ENCODE results near the gene ILF3. TPM values are rescaled to one million over a fixed set of nuclear protein-coding genes. Genes with fewer than 3 reads are reported as not detected.

Gene ILF3
- total RNA-seq, 6 experiments from 2014 or later: 227 to 298 (median 277) TPM

- Mint-ChIP-seq H3K27ac (no peak overlapping the region), H3K36me3 (ENCODE audit: low read depth) (peaks cover 16% of the 10 kb centered on the region), H3K27me3 (ENCODE audit: insufficient read depth) (no peaks in the 10 kb centered on the region), H3K4me3 (no peak overlapping the region), H3K4me1 (ENCODE audit: low read depth) (peaks cover 7% of the 10 kb centered on the region; the same call in 1 of the 2 replicates), H3K9me3 (no peaks in the 10 kb centered on the region)
- no peak for TF ChIP-seq CTCF (IDR thresholded peaks at IDR 0.05)
- DNase-seq: no peak
These were observed 76.8 kb downstream of the ILF3 start for GRCh38 chr19:10730932-10731331.

- Mint-ChIP-seq H3K4me1 (ENCODE audit: low read depth) (no peaks in the 10 kb centered on the region), H3K27me3 (ENCODE audit: insufficient read depth) (no peaks in the 10 kb centered on the region), H3K36me3 (ENCODE audit: low read depth) (peaks cover 19% of the 10 kb centered on the region), H3K27ac (no peak overlapping the region), H3K9me3 (peaks cover 12% of the 10 kb centered on the region; the same call in 1 of the 2 replicates), H3K4me3 (no peak overlapping the region)
- no peak for DNase-seq
- no peak for TF ChIP-seq CTCF (IDR thresholded peaks at IDR 0.05)
These were observed 81.6 kb downstream of the ILF3 start for GRCh38 chr19:10735741-10736140.

GRCh38 chr19:10736189-10736588 lies 82.0 kb downstream of the ILF3 start:
- no peak for DNase-seq
- Mint-ChIP-seq H3K4me1 (ENCODE audit: low read depth) (no peaks in the 10 kb centered on the region), H3K27me3 (ENCODE audit: insufficient read depth) (no peaks in the 10 kb centered on the region; the same call in 1 of the 2 replicates), H3K4me3 (no peak overlapping the region), H3K27ac (no peak overlapping the region), H3K36me3 (ENCODE audit: low read depth) (peaks cover 22% of the 10 kb centered on the region), H3K9me3 (peaks cover 13% of the 10 kb centered on the region; the same call in 1 of the 2 replicates)
- no peak for TF ChIP-seq CTCF (IDR thresholded peaks at IDR 0.05)

- no peak for DNase-seq
- TF ChIP-seq CTCF (IDR thresholded peaks at IDR 0.05): no peak
- Mint-ChIP-seq H3K4me1 (ENCODE audit: low read depth) (no peaks in the 10 kb centered on the region), H3K36me3 (ENCODE audit: low read depth) (peaks cover 22% of the 10 kb centered on the region), H3K27ac (no peak overlapping the region), H3K27me3 (ENCODE audit: insufficient read depth) (no peaks in the 10 kb centered on the region; the same call in 1 of the 2 replicates), H3K9me3 (peaks cover 13% of the 10 kb centered on the region; the same call in 1 of the 2 replicates), H3K4me3 (no peak overlapping the region)
These were observed 82.9 kb downstream of the ILF3 start for GRCh38 chr19:10736916-10737551.

GRCh38 chr19:10737722-10738121 lies 83.6 kb downstream of the ILF3 start:
- Mint-ChIP-seq H3K4me3 (no peak overlapping the region), H3K4me1 (ENCODE audit: low read depth) (no peaks in the 10 kb centered on the region), H3K9me3 (peaks cover 13% of the 10 kb centered on the region; the same call in 1 of the 2 replicates), H3K27me3 (ENCODE audit: insufficient read depth) (no peaks in the 10 kb centered on the region; the same call in 1 of the 2 replicates), H3K36me3 (ENCODE audit: low read depth) (peaks cover 22% of the 10 kb centered on the region), H3K27ac (no peak overlapping the region)
- TF ChIP-seq CTCF (IDR thresholded peaks at IDR 0.05): no peak
- DNase-seq: no peak

Data from HFFc6 (cell line).